KOPT-K1 (cell line): Measurements from ENCODE around the gene PTPRN2.

Source experiments
- H3K27ac ChIP-seq: fragments of 200-600 bp; sonication (generic); 2 replicates; pipeline ENCODE4 v1.5.1; 2016; ENCODE audit warnings: antibody characterized with exemption, mild to moderate bottlenecking, low read depth, low read length; ENCODE audit not compliant: poor library complexity, severe bottlenecking
- H3K36me3 ChIP-seq: fragments of 200-600 bp; sonication (generic); 2 replicates; pipeline ENCODE4 v1.5.1; 2017; ENCODE audit warnings: antibody characterized with exemption, mild to moderate bottlenecking, low read length, moderate library complexity; ENCODE audit not compliant: insufficient read depth
- H3K9me3 ChIP-seq: fragments of 200-600 bp; sonication (generic); 2 replicates; pipeline ENCODE4 v1.5.1; 2017; ENCODE audit warnings: antibody characterized with exemption, low read length, mild to moderate bottlenecking; ENCODE audit not compliant: insufficient read depth, poor library complexity, severe bottlenecking

Gene PTPRN2

GRCh38 chr7:158143196-158144120 lies 444.2 kb downstream of the PTPRN2 start:
- Histone ChIP-seq H3K9me3 (peaks cover 71% of the 10 kb centered on the region), H3K36me3 (no peaks in the 10 kb centered on the region), H3K27ac (no peak overlapping the region)

DNA sequence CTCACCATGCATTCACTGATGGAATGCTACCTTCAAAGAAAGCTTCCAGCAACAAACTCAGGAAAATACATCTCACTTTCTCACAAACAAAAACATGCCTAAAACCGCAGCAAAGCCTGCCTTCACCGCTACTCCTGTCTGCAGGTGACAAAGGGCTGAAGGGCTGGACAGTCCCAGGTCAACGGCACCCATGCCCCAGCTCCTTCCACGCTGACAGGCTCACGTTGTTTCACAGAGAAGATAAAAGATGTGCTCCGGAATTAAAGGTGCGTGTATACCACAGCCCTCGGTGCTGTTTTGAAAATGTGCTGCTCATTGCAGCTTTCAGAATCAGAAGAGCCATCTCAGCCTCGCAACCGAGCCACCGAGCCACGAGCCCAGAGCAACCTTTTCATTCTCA lies 445.0 kb downstream of the PTPRN2 start:
- Histone ChIP-seq H3K36me3 (no peaks in the 10 kb centered on the region), H3K27ac (no peak overlapping the region), H3K9me3 (peaks cover 63% of the 10 kb centered on the region)

GRCh38 chr7:158141806-158142518 lies 445.7 kb downstream of the PTPRN2 start:
- H3K36me3 ChIP-seq = no peaks in the 10 kb centered on the region
- no peak overlapping the region for H3K27ac ChIP-seq
- H3K9me3 ChIP-seq = peaks cover 56% of the 10 kb centered on the region

- Histone ChIP-seq H3K9me3 (peaks cover 55% of the 10 kb centered on the region), H3K27ac (no peak overlapping the region), H3K36me3 (no peaks in the 10 kb centered on the region)
These were observed 446.4 kb downstream of the PTPRN2 start for GRCh38 chr7:158141221-158141582.

- H3K9me3 ChIP-seq = peaks cover 55% of the 10 kb centered on the region
- H3K27ac ChIP-seq = no peak overlapping the region
- H3K36me3 ChIP-seq = no peaks in the 10 kb centered on the region
These were observed 446.9 kb downstream of the PTPRN2 start for GRCh38 chr7:158140538-158141220.

GRCh38 chr7:158139499-158139898 lies 448.1 kb downstream of the PTPRN2 start:
- Histone ChIP-seq H3K36me3 (no peaks in the 10 kb centered on the region), H3K9me3 (peaks cover 45% of the 10 kb centered on the region), H3K27ac (no peak overlapping the region)

DNA sequence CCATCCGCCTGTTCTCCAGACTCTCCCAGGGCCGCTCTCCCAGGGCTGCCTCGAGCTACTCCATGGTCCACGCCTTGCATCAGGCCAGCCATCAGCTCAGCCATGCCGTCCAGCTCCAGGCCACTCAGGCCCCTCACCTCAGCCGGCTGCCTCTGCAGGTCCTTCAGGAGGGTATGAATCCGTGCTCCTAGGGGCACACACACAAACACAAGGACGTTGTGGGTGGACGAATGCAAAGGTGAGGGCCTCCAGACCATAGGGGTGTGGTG lies 449.4 kb downstream of the PTPRN2 start:
- H3K9me3 ChIP-seq = peaks cover 32% of the 10 kb centered on the region
- no peaks in the 10 kb centered on the region for H3K36me3 ChIP-seq
- H3K27ac ChIP-seq = no peak overlapping the region

DNA sequence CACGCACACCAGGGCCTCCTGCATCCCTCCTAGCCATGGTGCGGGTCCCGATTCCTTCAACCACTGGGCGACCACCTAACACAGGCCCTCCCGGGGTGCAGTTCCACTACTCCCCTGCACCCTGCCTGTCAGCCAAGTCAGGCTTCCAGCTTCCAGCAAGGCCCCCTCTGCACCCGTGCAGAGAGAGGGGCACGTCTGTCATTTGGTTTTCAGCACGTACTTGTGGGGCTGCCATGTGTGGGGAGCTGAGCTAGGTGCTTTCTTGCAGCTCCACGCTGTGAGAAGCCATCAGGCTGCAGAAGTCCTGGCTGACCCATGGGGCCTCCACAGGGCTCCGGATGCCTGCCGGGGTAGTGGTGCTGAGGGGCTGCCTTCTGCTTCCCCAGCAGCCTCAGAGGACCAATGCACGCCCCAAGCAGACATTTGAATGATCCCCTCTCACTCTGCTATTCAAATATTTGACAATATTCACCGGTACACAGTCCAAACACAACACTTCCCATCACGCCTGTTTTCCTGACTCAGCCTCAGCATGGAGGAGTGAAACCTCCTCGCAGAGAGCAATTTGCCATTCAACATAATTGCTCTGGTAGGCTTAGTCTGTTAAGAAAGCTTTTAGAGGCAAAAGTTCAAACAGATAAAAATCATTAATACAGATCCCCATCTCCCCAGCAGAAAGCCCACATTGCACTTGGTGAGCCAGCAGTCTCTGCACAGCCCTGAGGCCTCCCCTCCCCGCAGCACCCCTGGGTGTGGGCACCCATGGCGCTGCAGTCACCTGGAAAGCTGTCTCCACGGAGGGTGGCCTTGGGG lies 449.9 kb downstream of the PTPRN2 start:
- H3K9me3 ChIP-seq = peaks cover 28% of the 10 kb centered on the region
- H3K36me3 ChIP-seq = no peaks in the 10 kb centered on the region
- H3K27ac ChIP-seq = no peak overlapping the region

DNA sequence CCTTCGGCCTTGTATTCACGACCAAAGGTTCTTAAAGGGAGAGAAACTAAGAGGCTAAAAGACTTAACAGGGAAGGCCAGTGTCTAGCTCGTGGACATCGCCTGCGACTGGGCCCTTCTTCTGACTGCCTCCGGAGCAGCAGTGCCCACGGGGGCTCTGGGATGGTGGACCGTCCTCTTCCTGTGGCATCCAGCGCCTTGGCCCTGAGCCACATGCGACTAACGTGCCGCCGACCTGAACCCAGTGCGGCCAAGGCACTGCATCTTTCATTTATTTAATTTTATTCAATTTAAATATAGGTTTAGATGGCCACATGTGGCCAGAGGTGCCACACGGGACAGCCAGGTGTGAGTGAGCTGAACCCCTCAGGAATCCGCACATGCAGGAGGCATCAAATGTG lies 451.7 kb downstream of the PTPRN2 start:
- Histone ChIP-seq H3K9me3 (peaks cover 23% of the 10 kb centered on the region), H3K36me3 (no peaks in the 10 kb centered on the region)

DNA sequence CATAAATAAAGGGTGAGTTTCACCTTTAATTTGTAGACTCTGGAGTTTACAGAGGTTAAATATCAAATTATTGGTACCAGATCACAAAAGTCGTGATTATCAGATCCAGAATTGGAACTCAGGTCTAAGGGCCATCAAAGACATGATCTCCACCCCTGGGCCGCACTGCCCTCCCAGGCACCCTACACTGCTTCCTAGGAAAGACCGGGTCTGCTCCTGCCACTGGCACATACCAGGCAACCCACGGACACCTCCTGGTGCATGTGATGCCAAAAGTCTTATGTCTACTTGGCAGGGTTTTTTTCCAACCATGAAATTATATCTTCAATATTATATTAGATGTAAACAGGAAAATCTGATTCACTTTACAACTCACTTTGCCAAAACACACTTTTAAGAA lies 452.8 kb downstream of the PTPRN2 start:
- Histone ChIP-seq H3K9me3 (peaks cover 24% of the 10 kb centered on the region), H3K27ac (no peak overlapping the region), H3K36me3 (no peaks in the 10 kb centered on the region)

More for the DNA sequence above, 451.7 kb downstream of the PTPRN2 start:
- no peak overlapping the region for H3K27ac ChIP-seq

GRCh38 chr7:158133515-158134271 lies 453.9 kb downstream of the PTPRN2 start:
- no peak overlapping the region for H3K27ac ChIP-seq
- peaks cover 30% of the 10 kb centered on the region for H3K9me3 ChIP-seq
- H3K36me3 ChIP-seq = no peaks in the 10 kb centered on the region

DNA sequence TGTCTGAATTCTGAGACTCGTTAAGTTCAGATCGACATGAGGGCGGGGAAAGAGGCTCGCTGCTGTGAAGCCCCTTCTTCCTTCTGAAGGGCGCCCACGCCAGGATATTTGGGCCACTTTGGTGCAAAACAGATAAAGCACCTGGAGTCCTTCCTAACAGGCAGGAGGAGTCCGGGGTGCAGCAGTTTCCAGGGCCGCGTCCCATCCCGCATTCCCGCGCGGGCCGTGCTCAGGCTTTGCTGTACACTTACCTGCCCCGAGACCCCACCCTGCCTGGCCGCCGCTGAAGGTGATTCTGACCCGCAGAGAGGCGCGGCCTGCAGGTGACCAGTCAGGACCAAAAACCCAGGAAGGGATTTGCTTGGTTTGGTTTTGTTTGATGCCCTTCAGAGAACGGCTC lies 454.6 kb downstream of the PTPRN2 start:
- peaks cover 30% of the 10 kb centered on the region for H3K9me3 ChIP-seq
- H3K36me3 ChIP-seq = no peaks in the 10 kb centered on the region
- no peak overlapping the region for H3K27ac ChIP-seq

- Histone ChIP-seq H3K9me3 (peaks cover 36% of the 10 kb centered on the region), H3K36me3 (no peaks in the 10 kb centered on the region), H3K27ac (no peak overlapping the region)
These were observed 457.6 kb downstream of the PTPRN2 start for GRCh38 chr7:158130023-158130409.
